RPMI8226 (cell line): ENCODE results near the gene ADAD1.

Source experiments
- DNase-seq: peaks from one replicate; pipeline ENCODE4 v3.0.0-alpha.2; 2015

The ADAD1 gene

GRCh38 chr4:122456231-122457116 lies 77.7 kb downstream of the ADAD1 start, which contains the start of gene IL2:
Gene IL2 (minus strand): TSS chr4:122456725. CDS start chr4:122456440, 285 bp downstream.
- no peak for DNase-seq

- peak; percentile 7 for DNase-seq
Observed at GRCh38 chr4:122458625-122459024, 79.8 kb downstream of the ADAD1 start.

GRCh38 chr4:122469457-122469856 lies 90.6 kb downstream of the ADAD1 start:
- DNase-seq = no peak

- no peak for DNase-seq
Observed at GRCh38 chr4:122475233-122475632, 96.4 kb downstream of the ADAD1 start.

- DNase-seq = no peak
Observed at GRCh38 chr4:122476126-122476525, 97.3 kb downstream of the ADAD1 start.

- DNase-seq = no peak
Observed at GRCh38 chr4:122476745-122477144, 97.9 kb downstream of the ADAD1 start.
